Prostate gland (tissue), 2 donors: Measurements from ENCODE around the gene ZMYM3. TPM values are rescaled to one million over a fixed set of nuclear protein-coding genes. Genes with fewer than 3 reads are reported as not detected.

Experiments used
- DNase-seq: peaks from one replicate; pipeline ENCODE4 v3.0.0-alpha.2; 2019; ENCODE audit warnings: low spot score
- H3K27ac ChIP-seq, 2 donors: fragments of 200-600 bp; sonication (generic); 2 replicates each; pipeline ENCODE4 v1.5.1; 2017 to 2019
- H3K27me3 ChIP-seq: fragments of 200-600 bp; sonication (generic); replicated peaks from 2 replicates; pipeline ENCODE4 v1.5.1; 2019; ENCODE audit not compliant: insufficient read depth
- H3K36me3 ChIP-seq, 2 donors: fragments of 200-600 bp; sonication (generic); 1 replicate in 1 of 2; 2 replicates in 1 of 2; pipeline versions ENCODE4 v1.5.1 to v1.8.1; 2017 to 2019
- H3K4me1 ChIP-seq: fragments of 200-600 bp; sonication (generic); replicated peaks from 2 replicates; pipeline ENCODE4 v1.5.1; 2019
- H3K4me3 ChIP-seq, 2 donors: fragments of 200-600 bp; sonication (generic); 2 replicates each; pipeline ENCODE4 v1.5.1; 2017 to 2019
- H3K9me3 ChIP-seq: fragments of 200-600 bp; sonication (generic); 2 replicates; pipeline ENCODE4 v1.5.1; 2017
- POLR2A ChIP-seq: fragments of 450-650 bp; IDR thresholded peaks from one replicate; pipeline ENCODE4 v1.6.1; 2016; ENCODE audit warnings: antibody characterized with exemption, mild to moderate bottlenecking
- POLR2AphosphoS5 ChIP-seq: sonication (generic); formaldehyde crosslinking; IDR thresholded peaks from one replicate; pipeline ENCODE4 v1.6.1; 2017; ENCODE audit warnings: antibody characterized with exemption
- WGBS: methylation state at CpG from one replicate; pipeline ENCODE4 v1.1.5; 2018; 5-methylcytosine and 5-hydroxymethylcytosine counted together
- intact Hi-C: fragments of 100-400 bp; cut with DNase I; formaldehyde crosslinking; loops from one replicate; pipeline ENCODE4 v1.14.2; 2022
- total RNA-seq, 2 donors: library from RNA; depleted of rRNA; stranded (reverse); fragments of >200 nt; gene quantifications; one replicate each; pipeline ENCODE4 v1.1.0, GENCODE V29; 2016
- TF ChIP-seq, protein P1 (sequence below), 4 experiments: fragments of 200-600 bp in 2 of 4; fragments of 450-650 bp in 2 of 4; sonication (generic) in 2 of 4; IDR thresholded peaks; 1 replicate in 3 of 4; 2 replicates in 1 of 4; pipeline ENCODE4 v1.5.1; 2016 to 2019; ENCODE audit warnings: antibody characterized with exemption in 4 of 4, mild to moderate bottlenecking in 2 of 4, moderate library complexity in 2 of 4

The ZMYM3 gene
- total RNA-seq, 2 donors from 2014 or later = 23.2 to 71.6 TPM

DNA sequence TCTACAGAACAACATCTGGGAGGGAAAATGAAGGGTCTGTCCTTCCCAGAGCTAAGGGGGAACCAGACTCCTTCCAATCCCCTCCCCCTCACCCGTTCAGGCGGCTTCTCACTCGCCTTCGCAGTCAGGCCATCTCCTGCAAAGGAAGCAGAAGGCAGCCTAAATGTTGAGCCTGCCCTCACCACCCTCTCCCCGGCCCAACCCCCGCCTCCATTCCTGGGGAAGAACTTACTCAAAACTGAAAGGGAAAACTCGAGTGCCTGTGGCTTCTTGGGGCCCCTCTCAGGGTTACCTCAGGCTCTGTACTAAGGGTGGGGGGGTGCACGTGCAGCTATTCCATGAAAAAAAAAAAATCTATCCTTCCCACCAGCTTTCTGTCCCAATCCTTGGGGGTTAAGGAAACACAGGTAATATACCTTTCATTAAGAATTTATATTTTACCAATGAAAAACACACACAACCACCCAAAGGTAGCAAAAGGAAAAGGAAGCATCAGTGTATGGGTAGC is 2.4 kb downstream of the ZMYM3 start:
- intact Hi-C loops = loop anchor here (5.0 kb wide), 1 partner anchor 116 kb away; the partner anchor contains the start of gene TAF1
- WGBS = 28% methylated on average over 8 of the region's 8 CpGs
- Histone ChIP-seq H3K4me1 (no peaks in the 10 kb centered on the region), H3K27ac (no peak overlapping the region), H3K36me3 (no peaks in the 10 kb centered on the region), H3K4me3 (no peak overlapping the region), H3K27me3 (no peaks in the 10 kb centered on the region), H3K9me3 (no peaks in the 10 kb centered on the region)
- DNase-seq = no peak
- no peak for TF ChIP-seq POLR2A
- TF ChIP-seq, protein P1, sequence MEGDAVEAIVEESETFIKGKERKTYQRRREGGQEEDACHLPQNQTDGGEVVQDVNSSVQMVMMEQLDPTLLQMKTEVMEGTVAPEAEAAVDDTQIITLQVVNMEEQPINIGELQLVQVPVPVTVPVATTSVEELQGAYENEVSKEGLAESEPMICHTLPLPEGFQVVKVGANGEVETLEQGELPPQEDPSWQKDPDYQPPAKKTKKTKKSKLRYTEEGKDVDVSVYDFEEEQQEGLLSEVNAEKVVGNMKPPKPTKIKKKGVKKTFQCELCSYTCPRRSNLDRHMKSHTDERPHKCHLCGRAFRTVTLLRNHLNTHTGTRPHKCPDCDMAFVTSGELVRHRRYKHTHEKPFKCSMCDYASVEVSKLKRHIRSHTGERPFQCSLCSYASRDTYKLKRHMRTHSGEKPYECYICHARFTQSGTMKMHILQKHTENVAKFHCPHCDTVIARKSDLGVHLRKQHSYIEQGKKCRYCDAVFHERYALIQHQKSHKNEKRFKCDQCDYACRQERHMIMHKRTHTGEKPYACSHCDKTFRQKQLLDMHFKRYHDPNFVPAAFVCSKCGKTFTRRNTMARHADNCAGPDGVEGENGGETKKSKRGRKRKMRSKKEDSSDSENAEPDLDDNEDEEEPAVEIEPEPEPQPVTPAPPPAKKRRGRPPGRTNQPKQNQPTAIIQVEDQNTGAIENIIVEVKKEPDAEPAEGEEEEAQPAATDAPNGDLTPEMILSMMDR (IDR thresholded peaks at IDR 0.05) = no peak
- no peak for TF ChIP-seq POLR2AphosphoS5

DNA sequence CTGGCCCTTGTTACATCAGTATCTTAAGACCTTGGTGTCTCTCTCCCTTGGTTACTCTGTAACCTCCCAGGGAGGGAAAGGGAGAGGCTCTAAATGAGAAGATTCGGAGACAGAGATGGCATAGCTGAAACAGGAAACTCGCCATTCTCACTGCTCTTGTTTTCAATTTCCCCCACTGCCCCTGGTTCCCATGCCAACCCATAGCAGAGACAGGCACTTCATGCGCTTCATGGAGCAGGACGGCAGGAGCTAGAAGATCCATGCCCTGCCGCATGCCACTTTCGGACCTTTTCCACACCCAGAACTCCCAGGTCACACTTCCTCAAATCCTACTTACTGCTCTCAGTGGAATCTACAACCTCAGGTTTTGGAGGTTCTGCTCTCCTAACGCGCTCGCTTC is 3.1 kb downstream of the ZMYM3 start:
- no peak for DNase-seq
- intact Hi-C loops = loop anchor here (5.0 kb wide), 1 partner anchor 116 kb away; the partner anchor contains the start of gene TAF1
- H3K4me3 ChIP-seq = no peak overlapping the region
- 71% methylated on average over 9 of the region's 9 CpGs for WGBS
- H3K27ac ChIP-seq = no peak overlapping the region
- no peaks in the 10 kb centered on the region for H3K27me3 ChIP-seq
- no peaks in the 10 kb centered on the region for H3K9me3 ChIP-seq
- no peaks in the 10 kb centered on the region for H3K4me1 ChIP-seq
- TF ChIP-seq POLR2AphosphoS5 = no peak
- no peak for TF ChIP-seq POLR2A
- TF ChIP-seq, protein P1 (IDR thresholded peaks at IDR 0.05) = no peak
- H3K36me3 ChIP-seq = no peaks in the 10 kb centered on the region

DNA sequence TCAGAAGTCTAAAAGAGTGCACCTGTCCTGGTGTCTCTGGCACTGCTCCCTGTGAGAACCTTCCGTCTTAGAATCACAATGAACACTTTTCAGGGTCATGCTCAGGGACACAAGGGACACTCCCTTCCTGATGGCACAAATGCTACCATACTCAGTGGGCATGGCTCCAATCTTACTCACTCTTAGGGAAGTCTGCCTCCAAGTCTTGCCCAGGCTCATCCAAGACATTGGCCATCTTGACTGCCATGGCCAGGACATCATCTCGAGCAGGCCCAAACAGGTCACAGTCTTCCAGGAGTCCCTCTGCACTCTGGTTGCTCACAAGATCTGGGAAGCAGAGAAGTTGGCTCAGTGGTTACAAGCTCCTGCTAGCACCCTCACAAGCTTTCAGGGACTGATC is 8.8 kb downstream of the ZMYM3 start:
- no peak for DNase-seq
- no peak for TF ChIP-seq POLR2AphosphoS5
- TF ChIP-seq, protein P1 (IDR thresholded peaks at IDR 0.05) = no peak
- no peak for TF ChIP-seq POLR2A
- Histone ChIP-seq H3K4me1 (no peaks in the 10 kb centered on the region), H3K27ac (no peak overlapping the region), H3K4me3 (no peak overlapping the region), H3K27me3 (no peaks in the 10 kb centered on the region), H3K9me3 (no peaks in the 10 kb centered on the region), H3K36me3 (no peaks in the 10 kb centered on the region)
- 83% methylated on average over 2 of the region's 2 CpGs for WGBS
- intact Hi-C loops = loop anchor here (10.0 kb wide), 1 partner anchor 60 kb away; no protein-coding TSS in a partner anchor

DNA sequence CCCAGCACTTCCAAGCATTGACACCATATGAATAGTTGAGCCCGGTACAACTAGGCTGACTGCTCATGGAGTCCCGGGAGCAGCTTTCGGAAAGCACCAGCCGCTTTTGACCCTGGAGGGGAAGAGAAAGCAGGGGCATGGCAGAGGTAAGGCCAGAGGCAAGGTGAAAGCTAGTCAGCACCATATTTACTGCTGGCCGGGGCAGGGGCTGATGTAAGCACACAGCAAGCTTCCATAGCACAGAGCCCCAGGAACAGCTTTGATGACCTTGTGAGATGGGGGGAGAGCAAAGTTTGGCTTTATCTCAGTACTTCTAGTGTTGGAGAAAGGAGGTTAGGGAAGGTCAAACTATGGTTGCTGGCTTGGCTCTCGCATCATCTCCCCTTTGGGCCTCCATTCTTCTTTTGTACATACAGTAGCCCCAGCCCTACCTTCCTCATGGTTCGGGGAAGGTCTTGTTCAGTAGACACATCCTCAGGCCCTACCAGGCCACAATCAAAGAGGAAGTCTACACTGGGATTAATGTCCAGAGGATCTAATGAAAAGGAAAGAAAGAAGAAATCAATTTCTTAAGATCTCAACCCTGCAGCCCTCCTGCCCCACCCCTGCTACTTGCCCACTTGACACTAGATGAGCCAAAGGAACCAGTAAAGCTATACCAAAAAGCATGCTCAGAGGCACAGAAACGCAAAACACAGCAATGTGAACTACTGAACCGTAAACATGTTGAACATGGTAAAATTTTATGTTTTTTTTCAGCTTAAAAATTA is 9.4 kb downstream of the ZMYM3 start:
- 97% methylated on average over 9 of the region's 9 CpGs for WGBS
- TF ChIP-seq, protein P1 (IDR thresholded peaks at IDR 0.05) = no peak
- no peak for TF ChIP-seq POLR2AphosphoS5
- no peak for TF ChIP-seq POLR2A
- H3K27me3 ChIP-seq = no peaks in the 10 kb centered on the region
- H3K9me3 ChIP-seq = no peaks in the 10 kb centered on the region
- H3K27ac ChIP-seq = no peak overlapping the region
- no peak overlapping the region for H3K4me3 ChIP-seq
- intact Hi-C loops = loop anchor here (10.0 kb wide), 1 partner anchor 60 kb away; no protein-coding TSS in a partner anchor
- H3K4me1 ChIP-seq = no peaks in the 10 kb centered on the region
- no peak for DNase-seq
- no peaks in the 10 kb centered on the region for H3K36me3 ChIP-seq

DNA sequence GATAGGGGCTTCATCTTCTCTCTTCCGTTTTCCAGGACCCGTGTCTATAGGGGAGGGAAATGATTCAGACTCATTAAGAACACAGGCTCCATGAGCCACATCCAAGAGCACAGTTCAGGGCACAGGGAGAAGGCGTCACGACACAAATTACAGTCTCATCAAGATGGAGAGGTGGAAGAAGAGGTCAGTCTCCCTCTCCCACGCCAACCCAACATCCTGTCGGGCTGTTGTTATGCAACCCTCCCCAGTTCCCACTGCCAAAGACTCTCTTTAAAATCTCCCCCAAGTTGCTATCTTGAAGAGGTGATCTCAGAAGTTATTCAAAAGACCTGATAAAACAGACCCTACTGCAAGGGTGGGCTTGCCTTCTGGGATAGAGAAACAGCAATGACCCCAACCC is 12.6 kb downstream of the ZMYM3 start:
- Histone ChIP-seq H3K27ac (no peak overlapping the region), H3K4me1 (no peaks in the 10 kb centered on the region), H3K4me3 (no peak overlapping the region), H3K36me3 (no peaks in the 10 kb centered on the region), H3K27me3 (no peaks in the 10 kb centered on the region), H3K9me3 (no peaks in the 10 kb centered on the region)
- TF ChIP-seq POLR2A (no peak), POLR2AphosphoS5 (no peak)
- TF ChIP-seq, protein P1 (IDR thresholded peaks at IDR 0.05) = no peak
- DNase-seq = no peak
- intact Hi-C loops = loop anchor here (10.0 kb wide), 1 partner anchor 56 kb away; no protein-coding TSS in a partner anchor
- 87% methylated on average over 6 of the region's 6 CpGs for WGBS
